GM12872 (cell line): ENCODE results near the gene ZNF536.

Experiments
- TF ChIP-seq, protein P1 (sequence below): IDR thresholded peaks from 3 replicates; pipeline ENCODE4 v1.5.1; 2011; ENCODE audit warnings: low read depth, mild to moderate bottlenecking, low read length, moderate library complexity; ENCODE audit not compliant: insufficient read depth

Gene ZNF536

DNA sequence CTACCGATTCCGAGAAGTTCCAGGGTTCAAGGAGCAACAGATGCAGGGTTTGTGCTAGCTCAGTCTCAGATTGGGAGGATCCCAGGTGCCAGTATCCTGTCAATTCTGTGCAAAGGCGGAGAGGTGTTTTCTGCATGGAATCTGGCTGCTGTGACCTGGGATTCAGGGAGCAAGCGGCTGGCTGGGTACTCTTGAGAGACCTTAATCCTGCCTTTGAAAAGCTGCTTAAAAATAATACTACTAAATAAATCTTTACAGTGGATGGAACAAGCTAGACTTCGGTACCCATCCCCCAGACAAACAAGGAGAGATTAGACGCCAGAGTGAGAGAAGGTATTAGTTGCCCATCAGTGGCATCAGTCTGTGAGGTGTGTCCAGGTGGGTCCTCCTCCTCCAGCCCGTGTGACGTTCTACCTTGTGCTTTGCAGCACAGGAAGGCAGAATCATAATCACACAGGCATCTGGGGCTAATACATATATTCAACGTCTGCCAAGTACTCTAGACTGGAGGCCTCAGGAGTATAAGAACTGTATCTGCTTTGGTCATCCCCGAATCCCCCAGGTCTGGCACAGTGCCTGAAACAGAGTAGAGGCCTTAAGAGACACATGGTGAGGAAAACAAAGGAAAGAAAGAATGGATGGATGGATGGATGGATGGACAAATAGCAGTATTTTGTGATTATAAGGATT is 230.6 kb downstream of the ZNF536 start:
- TF ChIP-seq, protein P1, sequence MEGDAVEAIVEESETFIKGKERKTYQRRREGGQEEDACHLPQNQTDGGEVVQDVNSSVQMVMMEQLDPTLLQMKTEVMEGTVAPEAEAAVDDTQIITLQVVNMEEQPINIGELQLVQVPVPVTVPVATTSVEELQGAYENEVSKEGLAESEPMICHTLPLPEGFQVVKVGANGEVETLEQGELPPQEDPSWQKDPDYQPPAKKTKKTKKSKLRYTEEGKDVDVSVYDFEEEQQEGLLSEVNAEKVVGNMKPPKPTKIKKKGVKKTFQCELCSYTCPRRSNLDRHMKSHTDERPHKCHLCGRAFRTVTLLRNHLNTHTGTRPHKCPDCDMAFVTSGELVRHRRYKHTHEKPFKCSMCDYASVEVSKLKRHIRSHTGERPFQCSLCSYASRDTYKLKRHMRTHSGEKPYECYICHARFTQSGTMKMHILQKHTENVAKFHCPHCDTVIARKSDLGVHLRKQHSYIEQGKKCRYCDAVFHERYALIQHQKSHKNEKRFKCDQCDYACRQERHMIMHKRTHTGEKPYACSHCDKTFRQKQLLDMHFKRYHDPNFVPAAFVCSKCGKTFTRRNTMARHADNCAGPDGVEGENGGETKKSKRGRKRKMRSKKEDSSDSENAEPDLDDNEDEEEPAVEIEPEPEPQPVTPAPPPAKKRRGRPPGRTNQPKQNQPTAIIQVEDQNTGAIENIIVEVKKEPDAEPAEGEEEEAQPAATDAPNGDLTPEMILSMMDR, result no peak

DNA sequence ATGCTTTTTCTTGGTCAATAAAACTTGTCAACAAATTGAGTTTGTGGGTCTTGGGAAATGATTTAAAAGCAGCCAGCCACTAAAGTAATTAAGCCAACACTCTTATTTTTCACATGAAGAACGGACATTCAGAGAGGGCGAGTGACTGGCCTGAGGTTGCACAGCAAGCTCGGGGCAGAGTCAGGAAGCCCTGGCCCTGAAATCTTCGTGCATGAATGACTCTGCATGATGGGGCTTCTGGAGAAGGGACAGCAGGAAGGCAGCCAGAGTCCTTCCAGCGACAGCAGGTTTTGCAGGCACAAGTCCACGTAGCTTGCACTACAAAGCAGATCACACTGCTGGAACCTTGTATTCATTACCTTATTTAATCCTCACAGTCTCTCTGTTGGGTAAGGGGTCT is 232.5 kb downstream of the ZNF536 start:
- TF ChIP-seq, protein P1, result no peak

DNA sequence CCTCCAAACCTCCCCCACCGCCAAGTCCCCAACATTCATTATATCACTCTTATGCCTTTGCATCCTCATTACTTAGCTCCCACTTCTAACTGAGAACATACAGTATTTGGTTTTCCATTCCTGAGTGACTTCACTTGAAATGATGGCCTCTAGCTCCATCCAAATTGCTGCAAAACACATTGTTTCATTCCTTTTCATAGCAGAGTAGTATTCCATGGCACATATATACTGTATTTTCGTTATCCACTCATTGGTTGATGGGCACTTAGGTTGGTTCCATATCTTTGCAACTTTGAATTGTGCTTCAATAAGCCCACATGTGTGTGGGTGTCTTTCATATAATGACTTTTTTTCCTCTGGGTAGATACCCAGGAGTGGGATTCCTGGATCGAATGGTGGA is 233.1 kb downstream of the ZNF536 start:
- TF ChIP-seq, protein P1, result no peak

DNA sequence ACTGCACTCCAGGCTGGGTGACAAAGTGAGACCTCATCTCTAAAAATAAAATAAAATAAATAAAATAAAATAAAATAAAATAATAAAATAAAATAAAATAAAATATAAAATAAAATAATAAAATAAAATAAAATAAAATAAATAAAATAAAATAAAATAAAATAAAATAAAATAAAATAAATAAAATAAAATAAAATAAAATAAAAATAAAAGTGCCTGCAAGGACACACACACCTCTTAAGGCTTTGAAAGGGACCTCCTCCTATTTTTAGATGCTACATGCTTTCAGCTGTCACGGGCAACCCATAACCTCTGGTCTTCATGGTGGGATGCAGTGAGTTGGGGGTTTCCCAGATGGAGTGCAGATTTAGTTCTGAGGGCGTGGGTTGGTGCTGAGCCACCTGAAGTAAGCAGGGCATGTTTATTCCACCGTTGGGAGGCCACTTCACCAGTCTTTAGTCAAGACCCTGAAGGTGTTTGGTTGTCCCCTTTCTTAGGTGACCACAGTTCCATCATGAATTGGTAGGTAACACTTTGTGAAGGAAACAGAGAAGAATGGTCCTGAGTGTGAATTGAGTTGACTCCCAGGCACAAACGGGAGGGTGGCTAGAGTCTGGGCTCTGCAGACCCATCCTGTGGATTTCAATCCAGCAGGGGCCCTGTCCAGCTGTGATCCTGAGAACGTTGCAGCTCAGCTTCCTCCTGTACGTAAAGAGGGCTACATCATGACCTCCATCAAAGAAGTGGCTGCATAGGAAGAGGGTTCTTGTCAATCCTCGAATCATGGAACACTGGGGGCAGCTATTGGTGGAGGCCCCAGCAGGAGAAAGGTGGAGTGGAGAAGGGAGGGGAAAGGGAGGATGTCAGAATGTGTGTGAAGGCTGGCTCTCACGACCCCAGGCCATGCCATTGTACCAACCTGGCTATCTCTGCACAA is 234.2 kb downstream of the ZNF536 start:
- TF ChIP-seq, protein P1, result no peak
